ENCODE results near the gene FBXL19. TPM values are rescaled to one million over a fixed set of nuclear protein-coding genes. Genes with fewer than 3 reads are reported as not detected.

FBXL19 gene
- total and polyA plus RNA-seq, 9 of the 15 experiments (the other 6 are each of a cell fraction or from before 2014, with no cell fraction given) = 0.13 to 48.0 (median 13.5) TPM; not detected in 1

- TF ChIP-seq ZNF507 (tag; conservative IDR thresholded peaks at IDR 0.05) (no peak), HMGN3 (IDR thresholded peaks at IDR 0.05; ENCODE audit: borderline replicate concordance, extremely low read depth, insufficient read length, low read depth, low read length) (peak; percentile 67), DDX20 (tag; IDR thresholded peaks at IDR 0.05; ENCODE audit: low read depth) (no peak), SMAD1 (IDR thresholded peaks at IDR 0.05; ENCODE audit: low read depth, low read length, partially characterized antibody) (peak; percentile 53), L3MBTL2 (IDR thresholded peaks at IDR 0.05) (no peak), FOXA3 (CRISPR knock-in tag; conservative IDR thresholded peaks at IDR 0.05 in 1 of 2, IDR thresholded peaks at IDR 0.05 in 1 of 2) (no peak), CGGBP1 (CRISPR knock-in tag; IDR thresholded peaks at IDR 0.05) (no peak), SMAD4 (CRISPR knock-in tag; conservative IDR thresholded peaks at IDR 0.05) (peak; percentile 74), ZNF586 (CRISPR knock-in tag; conservative IDR thresholded peaks at IDR 0.05) (no peak), TCF7L2 (IDR thresholded peaks at IDR 0.05; ENCODE audit: low read depth, low read length) (no peak), ZNF592 (IDR thresholded peaks at IDR 0.05) (no peak), ATF4 (CRISPR knock-in tag; IDR thresholded peaks at IDR 0.05) (0 out of 2 replicates have a peak, but pooled peaks have one; percentile 35), ELF1 (tag; IDR thresholded peaks at IDR 0.05) (peak; percentile 68), TCF3 (CRISPR knock-in tag; IDR thresholded peaks at IDR 0.05) (no peak), ZNF324 (CRISPR knock-in tag; IDR thresholded peaks at IDR 0.05) (no peak), PHB (CRISPR knock-in tag; IDR thresholded peaks at IDR 0.05) (no peak)
Observed at GRCh38 chr16:30957456-30958174, 34.2 kb downstream of the FBXL19 start, which contains the start of gene SETD1A (continued).

Measured in K562 (cell line).